Neutrophil (primary cell): Measurements from ENCODE around the gene EPHA10.

Experiments used
- H3K27ac ChIP-seq: fragments of 200-600 bp; sonication (generic); 2 replicates; pipeline ENCODE4 v1.5.1; 2016; ENCODE audit warnings: mild to moderate bottlenecking, moderate library complexity
- H3K27me3 ChIP-seq: fragments of 200-600 bp; sonication (generic); 2 replicates; pipeline ENCODE4 v1.6.0; 2016; ENCODE audit warnings: mild to moderate bottlenecking
- H3K36me3 ChIP-seq: fragments of 200-600 bp; sonication (generic); 2 replicates; pipeline ENCODE4 v1.5.1; 2017
- H3K4me1 ChIP-seq, 2 experiments: fragments of 200-600 bp in 1 of 2; sonication (generic) in 1 of 2; 1 replicate in 1 of 2; 2 replicates in 1 of 2; pipeline versions ENCODE4 v1.5.1 to v1.6.1; 2013 to 2016; ENCODE audit warnings: low read depth in 1 of 2, low read length in 1 of 2, mild to moderate bottlenecking in 1 of 2, moderate library complexity in 1 of 2; ENCODE audit not compliant: control insufficient read depth in 1 of 2, insufficient read depth in 1 of 2
- H3K4me3 ChIP-seq, 2 experiments: fragments of 200-600 bp in 1 of 2; sonication (generic) in 1 of 2; 1 replicate in 1 of 2; 2 replicates in 1 of 2; pipeline ENCODE4 v1.5.1; 2013 to 2016; ENCODE audit warnings: low read depth in 1 of 2, low read length in 1 of 2, mild to moderate bottlenecking in 1 of 2, moderate library complexity in 1 of 2
- H3K9me3 ChIP-seq: fragments of 200-600 bp; sonication (generic); 2 replicates; pipeline ENCODE4 v1.5.1; 2016
- TF ChIP-seq, protein P1 (sequence below): fragments of 200-600 bp; sonication (generic); IDR thresholded peaks from 2 replicates; pipeline ENCODE4 v1.5.1; 2016; ENCODE audit warnings: antibody characterized with exemption

Gene EPHA10

GRCh38 chr1:37726751-37727585 lies 38.0 kb downstream of the EPHA10 start:
- Histone ChIP-seq H3K4me3 (no peak overlapping the region), H3K27ac (no peak overlapping the region), H3K9me3 (no peaks in the 10 kb centered on the region), H3K4me1 (no peaks in the 10 kb centered on the region), H3K27me3 (peaks cover 59% of the 10 kb centered on the region), H3K36me3 (no peaks in the 10 kb centered on the region)
- TF ChIP-seq, protein P1, sequence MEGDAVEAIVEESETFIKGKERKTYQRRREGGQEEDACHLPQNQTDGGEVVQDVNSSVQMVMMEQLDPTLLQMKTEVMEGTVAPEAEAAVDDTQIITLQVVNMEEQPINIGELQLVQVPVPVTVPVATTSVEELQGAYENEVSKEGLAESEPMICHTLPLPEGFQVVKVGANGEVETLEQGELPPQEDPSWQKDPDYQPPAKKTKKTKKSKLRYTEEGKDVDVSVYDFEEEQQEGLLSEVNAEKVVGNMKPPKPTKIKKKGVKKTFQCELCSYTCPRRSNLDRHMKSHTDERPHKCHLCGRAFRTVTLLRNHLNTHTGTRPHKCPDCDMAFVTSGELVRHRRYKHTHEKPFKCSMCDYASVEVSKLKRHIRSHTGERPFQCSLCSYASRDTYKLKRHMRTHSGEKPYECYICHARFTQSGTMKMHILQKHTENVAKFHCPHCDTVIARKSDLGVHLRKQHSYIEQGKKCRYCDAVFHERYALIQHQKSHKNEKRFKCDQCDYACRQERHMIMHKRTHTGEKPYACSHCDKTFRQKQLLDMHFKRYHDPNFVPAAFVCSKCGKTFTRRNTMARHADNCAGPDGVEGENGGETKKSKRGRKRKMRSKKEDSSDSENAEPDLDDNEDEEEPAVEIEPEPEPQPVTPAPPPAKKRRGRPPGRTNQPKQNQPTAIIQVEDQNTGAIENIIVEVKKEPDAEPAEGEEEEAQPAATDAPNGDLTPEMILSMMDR, result no peak

GRCh38 chr1:37725851-37726613 lies 38.9 kb downstream of the EPHA10 start:
- Histone ChIP-seq H3K27me3 (peaks cover 50% of the 10 kb centered on the region), H3K36me3 (no peaks in the 10 kb centered on the region), H3K4me1 (no peaks in the 10 kb centered on the region), H3K9me3 (no peaks in the 10 kb centered on the region), H3K27ac (no peak overlapping the region), H3K4me3 (no peak overlapping the region)
- TF ChIP-seq, protein P1, result no peak

- Histone ChIP-seq H3K9me3 (no peaks in the 10 kb centered on the region), H3K4me3 (no peak overlapping the region), H3K36me3 (no peaks in the 10 kb centered on the region), H3K4me1 (no peaks in the 10 kb centered on the region), H3K27me3 (peaks cover 36% of the 10 kb centered on the region), H3K27ac (no peak overlapping the region)
- TF ChIP-seq, protein P1, result no peak
Measured at GRCh38 chr1:37724575-37724974, 40.3 kb downstream of the EPHA10 start.

DNA sequence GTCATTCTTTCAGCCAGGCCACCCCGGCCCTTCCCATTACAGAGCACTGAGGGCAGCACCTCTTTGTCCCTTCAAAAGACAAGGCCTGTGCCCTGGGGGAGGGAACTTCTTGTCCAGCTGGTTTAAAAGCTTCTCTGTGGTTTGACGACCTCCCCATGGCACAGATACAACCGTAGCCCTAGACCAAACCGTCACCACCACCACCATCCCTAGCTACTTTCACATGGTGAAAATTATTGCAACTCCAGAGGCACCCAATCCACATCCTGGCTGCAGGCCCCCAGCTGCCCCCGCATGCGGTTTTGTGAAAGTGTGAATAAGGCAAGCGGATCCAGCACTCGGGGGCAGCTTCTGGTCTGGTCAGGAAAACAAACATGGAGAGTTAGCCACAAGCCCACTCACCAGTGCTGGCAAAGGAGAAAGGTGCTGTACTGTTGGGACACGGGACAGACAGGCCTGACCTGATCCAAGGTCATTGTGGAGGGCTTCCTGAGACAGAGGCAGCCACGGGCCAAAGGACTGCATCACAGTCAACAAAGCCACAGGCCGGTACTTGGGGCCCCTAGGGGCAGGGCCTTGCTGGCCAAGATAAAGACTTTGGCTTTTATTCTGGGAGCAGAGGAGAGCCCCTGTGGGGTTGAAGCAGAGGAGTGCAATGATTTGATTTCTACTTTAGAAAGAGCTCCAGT lies 41.4 kb downstream of the EPHA10 start:
- Histone ChIP-seq H3K9me3 (no peaks in the 10 kb centered on the region), H3K27ac (no peak overlapping the region), H3K4me3 (no peak overlapping the region), H3K27me3 (peaks cover 26% of the 10 kb centered on the region), H3K36me3 (no peaks in the 10 kb centered on the region), H3K4me1 (no peaks in the 10 kb centered on the region)
- TF ChIP-seq, protein P1, result no peak

GRCh38 chr1:37723072-37723389 lies 41.9 kb downstream of the EPHA10 start:
- TF ChIP-seq, protein P1, result no peak
- no peaks in the 10 kb centered on the region for H3K36me3 ChIP-seq
- no peak overlapping the region for H3K27ac ChIP-seq
- H3K27me3 ChIP-seq, result peaks cover 26% of the 10 kb centered on the region
- no peak overlapping the region for H3K4me3 ChIP-seq
- no peaks in the 10 kb centered on the region for H3K4me1 ChIP-seq
- no peaks in the 10 kb centered on the region for H3K9me3 ChIP-seq
